ENCODE results near the gene IBTK.

- no peak for TF ChIP-seq CTCF (IDR thresholded peaks at IDR 0.05)
- no peak for TF ChIP-seq POLR2AphosphoS5 (IDR thresholded peaks at IDR 0.05; ENCODE audit: insufficient read depth in 1 of 2, low read depth in 1 of 2)
- no peak for TF ChIP-seq POLR2A (IDR thresholded peaks at IDR 0.05)
Measured at GRCh38 chr6:82240186-82240585, 7.4 kb downstream of the IBTK start.
